Loucy (cell line): ENCODE measurements around the gene DALRD3.

ENCODE experiments used
- EZH2phosphoT487 ChIP-seq: fragments of 200-600 bp; IDR thresholded peaks from 2 replicates; pipeline ENCODE4 v1.6.1; 2018; ENCODE audit warnings: antibody characterized with exemption, mild to moderate bottlenecking, moderate library complexity, borderline replicate concordance
- TF ChIP-seq, protein P1 (sequence below): fragments of 200-600 bp; sonication (generic); conservative IDR thresholded peaks from 2 replicates; pipeline ENCODE4 v1.5.1; 2014; ENCODE audit warnings: mild to moderate bottlenecking, antibody characterized with exemption, low read length

DNA sequence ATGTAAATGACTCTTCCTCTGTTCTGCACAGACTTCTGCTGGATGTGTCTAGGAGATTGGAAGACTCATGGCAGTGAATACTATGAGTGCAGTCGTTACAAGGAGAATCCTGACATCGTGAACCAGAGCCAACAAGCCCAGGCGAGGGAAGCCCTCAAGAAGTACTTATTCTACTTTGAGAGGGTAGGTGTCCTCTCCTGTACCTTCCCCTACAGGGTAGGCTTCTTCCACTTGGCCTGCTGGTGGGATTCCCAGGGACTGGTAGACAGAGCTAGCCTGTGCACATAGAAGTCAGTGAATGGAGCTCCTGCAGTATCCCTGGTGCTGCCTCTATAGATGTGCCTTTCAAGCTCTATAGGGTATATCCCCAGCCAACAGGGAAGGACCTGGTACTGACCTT is 38.9 kb downstream of the DALRD3 start:
- TF ChIP-seq, protein P1, sequence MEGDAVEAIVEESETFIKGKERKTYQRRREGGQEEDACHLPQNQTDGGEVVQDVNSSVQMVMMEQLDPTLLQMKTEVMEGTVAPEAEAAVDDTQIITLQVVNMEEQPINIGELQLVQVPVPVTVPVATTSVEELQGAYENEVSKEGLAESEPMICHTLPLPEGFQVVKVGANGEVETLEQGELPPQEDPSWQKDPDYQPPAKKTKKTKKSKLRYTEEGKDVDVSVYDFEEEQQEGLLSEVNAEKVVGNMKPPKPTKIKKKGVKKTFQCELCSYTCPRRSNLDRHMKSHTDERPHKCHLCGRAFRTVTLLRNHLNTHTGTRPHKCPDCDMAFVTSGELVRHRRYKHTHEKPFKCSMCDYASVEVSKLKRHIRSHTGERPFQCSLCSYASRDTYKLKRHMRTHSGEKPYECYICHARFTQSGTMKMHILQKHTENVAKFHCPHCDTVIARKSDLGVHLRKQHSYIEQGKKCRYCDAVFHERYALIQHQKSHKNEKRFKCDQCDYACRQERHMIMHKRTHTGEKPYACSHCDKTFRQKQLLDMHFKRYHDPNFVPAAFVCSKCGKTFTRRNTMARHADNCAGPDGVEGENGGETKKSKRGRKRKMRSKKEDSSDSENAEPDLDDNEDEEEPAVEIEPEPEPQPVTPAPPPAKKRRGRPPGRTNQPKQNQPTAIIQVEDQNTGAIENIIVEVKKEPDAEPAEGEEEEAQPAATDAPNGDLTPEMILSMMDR: no peak
- TF ChIP-seq EZH2phosphoT487: no peak
